Ishikawa (cell line): Measurements from ENCODE around the gene GJB1.

ENCODE experiments used
- CEBPB ChIP-seq: IDR thresholded peaks from 2 replicates; pipeline ENCODE4 v1.6.1; 2012
- CREB1 ChIP-seq: IDR thresholded peaks from 2 replicates; pipeline ENCODE4 v1.6.1; 2012; ENCODE audit warnings: low read depth
- EGR1 ChIP-seq: IDR thresholded peaks from 2 replicates; pipeline ENCODE4 v1.6.1; 2012
- EP300 ChIP-seq: IDR thresholded peaks from 2 replicates; pipeline ENCODE4 v1.6.1; 2012; ENCODE audit warnings: borderline replicate concordance
- FOXM1 ChIP-seq: IDR thresholded peaks from 2 replicates; pipeline ENCODE4 v1.6.1; 2012; ENCODE audit warnings: low read depth, borderline replicate concordance
- NFIC ChIP-seq: IDR thresholded peaks from 2 replicates; pipeline ENCODE4 v1.6.1; 2012
- RAD21 ChIP-seq: IDR thresholded peaks from 2 replicates; pipeline ENCODE4 v1.6.1; 2012; ENCODE audit warnings: low read depth
- TAF1 ChIP-seq: IDR thresholded peaks from 2 replicates; pipeline ENCODE4 v1.6.1; 2012; ENCODE audit warnings: low read depth, mild to moderate bottlenecking
- TCF12 ChIP-seq: IDR thresholded peaks from 2 replicates; pipeline ENCODE4 v1.6.1; 2012; ENCODE audit warnings: low read depth
- TEAD4 ChIP-seq: IDR thresholded peaks from 2 replicates; pipeline ENCODE4 v1.6.1; 2012
- YY1 ChIP-seq: IDR thresholded peaks from 2 replicates; pipeline ENCODE4 v1.6.1; 2012; ENCODE audit warnings: low read depth
- ZBTB7A ChIP-seq: IDR thresholded peaks from 2 replicates; pipeline ENCODE4 v1.6.1; 2012; ENCODE audit warnings: low read depth
- TF ChIP-seq, protein P1 (sequence below): IDR thresholded peaks from 2 replicates; pipeline ENCODE4 v1.6.1; 2012; ENCODE audit warnings: low read depth, mild to moderate bottlenecking
- TF ChIP-seq, protein P2 (sequence below): IDR thresholded peaks from 2 replicates; pipeline ENCODE4 v1.6.1; 2012
- TF ChIP-seq, protein P3 (sequence below): IDR thresholded peaks from 2 replicates; pipeline ENCODE4 v1.6.1; 2012

The GJB1 gene

DNA sequence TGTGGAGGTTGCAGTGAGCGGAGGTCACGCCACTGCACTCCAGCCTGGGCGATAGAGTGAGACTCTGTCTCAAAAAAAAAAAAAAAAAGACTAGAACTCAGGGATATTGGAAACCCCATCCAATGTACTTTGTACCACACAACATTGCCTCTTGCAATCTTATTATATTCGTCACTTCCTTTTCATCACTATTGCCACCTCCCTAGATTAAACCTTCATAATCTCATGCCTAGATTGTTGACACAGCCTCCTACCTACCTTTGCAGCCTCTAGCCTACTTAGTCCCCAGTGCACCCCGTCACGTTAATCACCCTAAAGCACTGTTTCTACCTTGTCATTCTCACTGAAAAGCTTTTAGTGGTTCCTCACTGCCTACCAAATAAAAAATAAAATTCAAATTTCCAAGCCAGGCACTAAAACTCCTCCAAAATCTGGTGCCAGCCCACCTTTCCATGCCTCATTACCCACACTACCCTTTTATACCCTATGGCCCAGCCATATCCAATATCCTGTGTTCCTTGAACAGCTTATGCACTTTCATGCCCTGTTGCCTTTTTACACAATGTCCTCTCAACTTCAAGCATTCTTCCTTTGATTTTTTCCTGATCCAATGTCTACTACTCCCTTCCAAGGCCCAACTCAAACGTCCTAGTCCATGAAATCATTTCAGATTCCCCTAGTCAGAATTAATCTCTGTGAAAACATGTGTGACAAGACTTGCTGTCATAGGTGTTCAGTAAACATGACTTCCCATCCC, 23.6 kb upstream of the GJB1 start:
- TF ChIP-seq FOXM1 (no peak), TAF1 (no peak), RAD21 (no peak), EGR1 (no peak), NFIC (no peak), CREB1 (no peak), EP300 (no peak), YY1 (no peak), ZBTB7A (no peak), TEAD4 (no peak), CEBPB (no peak), TCF12 (no peak)
- TF ChIP-seq, protein P1, sequence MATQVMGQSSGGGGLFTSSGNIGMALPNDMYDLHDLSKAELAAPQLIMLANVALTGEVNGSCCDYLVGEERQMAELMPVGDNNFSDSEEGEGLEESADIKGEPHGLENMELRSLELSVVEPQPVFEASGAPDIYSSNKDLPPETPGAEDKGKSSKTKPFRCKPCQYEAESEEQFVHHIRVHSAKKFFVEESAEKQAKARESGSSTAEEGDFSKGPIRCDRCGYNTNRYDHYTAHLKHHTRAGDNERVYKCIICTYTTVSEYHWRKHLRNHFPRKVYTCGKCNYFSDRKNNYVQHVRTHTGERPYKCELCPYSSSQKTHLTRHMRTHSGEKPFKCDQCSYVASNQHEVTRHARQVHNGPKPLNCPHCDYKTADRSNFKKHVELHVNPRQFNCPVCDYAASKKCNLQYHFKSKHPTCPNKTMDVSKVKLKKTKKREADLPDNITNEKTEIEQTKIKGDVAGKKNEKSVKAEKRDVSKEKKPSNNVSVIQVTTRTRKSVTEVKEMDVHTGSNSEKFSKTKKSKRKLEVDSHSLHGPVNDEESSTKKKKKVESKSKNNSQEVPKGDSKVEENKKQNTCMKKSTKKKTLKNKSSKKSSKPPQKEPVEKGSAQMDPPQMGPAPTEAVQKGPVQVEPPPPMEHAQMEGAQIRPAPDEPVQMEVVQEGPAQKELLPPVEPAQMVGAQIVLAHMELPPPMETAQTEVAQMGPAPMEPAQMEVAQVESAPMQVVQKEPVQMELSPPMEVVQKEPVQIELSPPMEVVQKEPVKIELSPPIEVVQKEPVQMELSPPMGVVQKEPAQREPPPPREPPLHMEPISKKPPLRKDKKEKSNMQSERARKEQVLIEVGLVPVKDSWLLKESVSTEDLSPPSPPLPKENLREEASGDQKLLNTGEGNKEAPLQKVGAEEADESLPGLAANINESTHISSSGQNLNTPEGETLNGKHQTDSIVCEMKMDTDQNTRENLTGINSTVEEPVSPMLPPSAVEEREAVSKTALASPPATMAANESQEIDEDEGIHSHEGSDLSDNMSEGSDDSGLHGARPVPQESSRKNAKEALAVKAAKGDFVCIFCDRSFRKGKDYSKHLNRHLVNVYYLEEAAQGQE: no peak
- TF ChIP-seq, protein P2, sequence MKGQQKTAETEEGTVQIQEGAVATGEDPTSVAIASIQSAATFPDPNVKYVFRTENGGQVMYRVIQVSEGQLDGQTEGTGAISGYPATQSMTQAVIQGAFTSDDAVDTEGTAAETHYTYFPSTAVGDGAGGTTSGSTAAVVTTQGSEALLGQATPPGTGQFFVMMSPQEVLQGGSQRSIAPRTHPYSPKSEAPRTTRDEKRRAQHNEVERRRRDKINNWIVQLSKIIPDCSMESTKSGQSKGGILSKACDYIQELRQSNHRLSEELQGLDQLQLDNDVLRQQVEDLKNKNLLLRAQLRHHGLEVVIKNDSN: no peak
- TF ChIP-seq, protein P3, sequence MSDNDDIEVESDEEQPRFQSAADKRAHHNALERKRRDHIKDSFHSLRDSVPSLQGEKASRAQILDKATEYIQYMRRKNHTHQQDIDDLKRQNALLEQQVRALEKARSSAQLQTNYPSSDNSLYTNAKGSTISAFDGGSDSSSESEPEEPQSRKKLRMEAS: no peak

DNA sequence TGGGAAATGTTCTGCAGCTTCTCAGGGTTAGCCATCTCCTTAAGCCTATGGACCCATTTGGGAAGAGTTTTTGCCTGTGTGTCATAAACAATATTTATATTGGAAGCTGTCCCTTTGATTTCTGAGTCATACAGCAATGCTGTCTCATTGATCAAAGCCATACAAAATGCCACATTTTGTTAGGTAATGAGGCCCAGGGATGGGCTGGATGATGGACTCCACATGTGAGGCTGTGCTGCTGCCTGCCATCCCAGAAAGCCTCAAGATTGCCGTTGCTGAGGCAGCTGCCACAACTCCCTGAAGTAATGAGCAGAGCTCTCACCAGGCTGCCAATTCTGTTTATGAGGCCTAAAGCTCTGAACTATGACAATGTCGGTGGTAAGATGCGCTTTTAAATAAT, 12.2 kb upstream of the GJB1 start:
- TF ChIP-seq, protein P1: no peak

DNA sequence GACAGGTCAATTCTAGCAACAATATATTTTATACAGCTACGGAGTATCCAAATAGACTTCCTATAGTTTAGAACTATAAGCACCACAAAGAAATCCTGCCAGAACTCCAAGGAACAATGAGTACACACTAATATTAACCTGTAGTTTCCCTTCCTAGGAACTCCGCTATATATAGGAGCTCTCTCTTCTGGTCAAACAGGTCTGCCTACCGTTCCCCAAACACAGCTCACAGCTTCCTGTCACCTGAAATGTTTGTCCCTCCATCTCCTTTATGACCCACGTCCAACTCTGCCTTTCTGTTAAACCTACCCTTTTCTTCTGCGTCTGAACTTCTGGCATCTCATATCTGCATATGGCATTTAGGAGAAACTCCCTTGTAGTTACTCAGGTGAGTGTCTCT, 10.5 kb upstream of the GJB1 start:
- TF ChIP-seq TCF12 (no peak), TEAD4 (no peak), RAD21 (no peak), NFIC (no peak), ZBTB7A (no peak), YY1 (no peak), EP300 (no peak), FOXM1 (no peak), TAF1 (no peak), CREB1 (no peak), CEBPB (no peak), EGR1 (no peak)
- TF ChIP-seq, protein P3: no peak
- TF ChIP-seq, protein P1: no peak
- TF ChIP-seq, protein P2: no peak

DNA sequence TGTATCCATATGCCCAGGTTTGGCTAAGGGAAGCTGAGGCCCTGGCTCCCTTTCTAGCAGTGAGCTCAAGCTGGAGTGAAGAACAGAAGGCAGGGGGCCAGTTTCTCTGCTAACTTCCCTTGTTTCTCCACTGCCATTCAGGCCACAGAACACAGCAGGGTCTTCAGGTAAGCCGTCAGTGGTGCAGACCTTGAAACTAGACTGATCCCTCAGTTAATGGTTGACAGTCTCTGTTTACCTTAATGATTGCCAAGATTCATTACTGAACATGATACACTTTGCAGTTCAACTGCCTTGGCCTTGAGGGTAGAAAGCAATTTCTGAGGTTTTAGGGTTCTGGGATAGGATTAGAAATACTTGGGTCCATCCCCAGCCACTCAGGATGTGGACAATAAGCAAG, 8.9 kb upstream of the GJB1 start:
- no peak for TF ChIP-seq RAD21
- no peak for TF ChIP-seq TAF1
- TF ChIP-seq YY1: no peak
- TF ChIP-seq NFIC: no peak
- no peak for TF ChIP-seq EGR1
- TF ChIP-seq, protein P3: no peak
- TF ChIP-seq CEBPB: no peak
- TF ChIP-seq, protein P2: no peak
- TF ChIP-seq ZBTB7A: no peak
- TF ChIP-seq TCF12: no peak
